Measurements from ENCODE around the gene CACFD1. TPM values are rescaled to one million over a fixed set of nuclear protein-coding genes. Genes with fewer than 3 reads are reported as not detected.

The CACFD1 gene
- total and polyA plus RNA-seq, 12 donors = 8.8 to 17.3 (median 10.8) TPM

- H3K27me3 ChIP-seq = no peaks in the 10 kb centered on the region
- intact Hi-C loops (cut with DNase I) = no loop called here
- H3K4me3 ChIP-seq = no peak overlapping the region
- ATAC-seq (no peak), DNase-seq (no peak)
- peaks cover 0 to 64% (median 0%) of the 10 kb centered on the region in 9 donors for H3K36me3 ChIP-seq
- WGBS, 2 donors = 88 to 89% methylated on average over 11 of the region's 11 CpGs
- TF ChIP-seq, protein P1, sequence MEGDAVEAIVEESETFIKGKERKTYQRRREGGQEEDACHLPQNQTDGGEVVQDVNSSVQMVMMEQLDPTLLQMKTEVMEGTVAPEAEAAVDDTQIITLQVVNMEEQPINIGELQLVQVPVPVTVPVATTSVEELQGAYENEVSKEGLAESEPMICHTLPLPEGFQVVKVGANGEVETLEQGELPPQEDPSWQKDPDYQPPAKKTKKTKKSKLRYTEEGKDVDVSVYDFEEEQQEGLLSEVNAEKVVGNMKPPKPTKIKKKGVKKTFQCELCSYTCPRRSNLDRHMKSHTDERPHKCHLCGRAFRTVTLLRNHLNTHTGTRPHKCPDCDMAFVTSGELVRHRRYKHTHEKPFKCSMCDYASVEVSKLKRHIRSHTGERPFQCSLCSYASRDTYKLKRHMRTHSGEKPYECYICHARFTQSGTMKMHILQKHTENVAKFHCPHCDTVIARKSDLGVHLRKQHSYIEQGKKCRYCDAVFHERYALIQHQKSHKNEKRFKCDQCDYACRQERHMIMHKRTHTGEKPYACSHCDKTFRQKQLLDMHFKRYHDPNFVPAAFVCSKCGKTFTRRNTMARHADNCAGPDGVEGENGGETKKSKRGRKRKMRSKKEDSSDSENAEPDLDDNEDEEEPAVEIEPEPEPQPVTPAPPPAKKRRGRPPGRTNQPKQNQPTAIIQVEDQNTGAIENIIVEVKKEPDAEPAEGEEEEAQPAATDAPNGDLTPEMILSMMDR (IDR thresholded peaks at IDR 0.05) = no peak
- H3K9me3 ChIP-seq = no peaks in the 10 kb centered on the region
- H3K4me1 ChIP-seq = peaks cover 0 to 45% (median 0%) of the 10 kb centered on the region in 9 donors
- no peak overlapping the region for H3K27ac ChIP-seq
Observed at GRCh38 chr9:133472277-133472645, 12.5 kb downstream of the CACFD1 start.

DNA sequence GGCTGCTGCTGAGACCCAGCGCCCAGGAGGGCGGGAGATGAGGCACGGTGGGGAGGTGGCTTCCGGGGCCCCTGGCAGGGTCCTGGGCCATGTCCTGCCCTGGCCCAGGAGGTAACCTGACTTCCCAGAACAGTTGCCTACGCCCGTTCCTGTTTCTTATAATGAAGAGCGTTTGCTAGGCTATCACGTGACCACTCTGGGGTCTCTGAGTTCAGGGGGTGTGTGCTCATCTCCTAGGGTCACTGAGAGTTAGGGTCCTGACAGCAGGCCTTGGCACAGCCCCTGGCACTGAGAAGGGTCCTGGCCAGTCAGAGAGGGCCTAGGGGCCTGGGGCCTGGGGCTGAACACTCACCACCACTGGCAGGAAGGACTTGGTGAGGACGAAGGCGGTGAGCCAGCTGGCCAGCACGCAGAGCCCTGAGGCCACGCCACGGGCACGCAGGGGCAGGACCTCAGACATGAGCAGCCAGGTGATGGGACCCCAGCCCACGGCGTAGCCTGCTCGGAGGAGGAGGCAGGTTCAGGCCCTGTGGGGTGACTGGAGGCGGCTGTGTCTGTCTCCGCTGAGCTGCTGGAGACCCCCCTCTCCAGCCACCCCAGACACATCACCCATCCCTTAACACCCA, 13.1 kb downstream of the CACFD1 start:
- peaks cover 0 to 64% (median 0%) of the 10 kb centered on the region in 9 donors for H3K36me3 ChIP-seq
- WGBS, 2 donors = 86 to 88% methylated on average over 19 of the region's 19 CpGs
- no peak for DNase-seq

DNA sequence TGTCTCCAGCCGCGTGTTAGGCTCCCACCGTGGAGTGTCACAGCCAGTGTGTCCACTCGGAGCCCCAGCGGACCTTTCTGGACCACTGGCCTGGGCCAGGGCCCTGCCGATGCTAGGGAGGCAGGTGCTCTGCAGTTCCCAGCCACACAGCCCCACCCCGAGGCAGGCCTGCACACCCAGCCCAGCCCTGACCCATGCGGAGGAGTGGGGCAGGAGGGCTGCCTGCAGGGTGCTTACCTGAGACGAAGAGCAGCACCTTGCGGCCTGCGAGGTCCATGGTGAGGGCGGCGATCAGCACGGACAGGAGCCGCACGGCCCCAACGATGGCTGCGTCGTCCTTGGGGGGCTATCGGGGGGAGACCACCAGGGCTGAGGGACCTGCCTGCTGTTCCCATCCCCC, 14.0 kb downstream of the CACFD1 start:
- Histone ChIP-seq H3K36me3 (peaks cover 0 to 58% (median 0%) of the 10 kb centered on the region in 9 donors), H3K27ac (no peak overlapping the region), H3K4me1 (peaks cover 4 to 59% (median 10%) of the 10 kb centered on the region in 9 donors), H3K27me3 (no peaks in the 10 kb centered on the region), H3K4me3 (no peak overlapping the region), H3K9me3 (no peaks in the 10 kb centered on the region)
- no peak for ATAC-seq
- TF ChIP-seq, protein P1 (IDR thresholded peaks at IDR 0.05) = no peak
- WGBS, 2 donors = 91 to 93% methylated on average over 20 of the region's 20 CpGs
- DNase-seq = no peak
- intact Hi-C loops (cut with DNase I) = no loop called here

More for the DNA sequence above, 13.1 kb downstream of the CACFD1 start:
- Histone ChIP-seq H3K9me3 (no peaks in the 10 kb centered on the region), H3K4me3 (no peak overlapping the region), H3K4me1 (peaks cover 0 to 51% (median under 1%) of the 10 kb centered on the region in 9 donors), H3K27me3 (no peaks in the 10 kb centered on the region), H3K27ac (no peak overlapping the region)
- ATAC-seq = no peak
- intact Hi-C loops (cut with DNase I) = no loop called here
- TF ChIP-seq, protein P1 (IDR thresholded peaks at IDR 0.05) = no peak

DNA sequence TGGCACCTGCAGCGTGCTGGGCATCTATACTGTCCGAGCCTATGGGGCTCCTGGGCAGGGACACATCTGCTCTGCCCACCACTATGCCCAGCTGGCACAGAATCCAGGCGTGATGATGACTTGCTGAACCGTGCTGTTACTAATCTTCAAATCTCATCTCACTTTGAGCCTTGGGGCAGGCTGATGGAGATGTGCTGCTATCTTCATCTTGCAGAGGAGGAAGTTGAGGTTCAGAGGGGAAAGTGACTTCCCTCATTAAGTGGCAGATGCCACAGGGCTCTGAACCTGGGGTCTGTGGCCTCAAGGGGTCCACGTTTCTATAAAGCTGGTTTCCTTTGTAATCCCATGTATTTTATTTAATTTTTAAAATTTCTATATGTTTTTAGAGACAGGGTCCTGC, 14.4 kb downstream of the CACFD1 start:
- H3K36me3 ChIP-seq = peaks cover 0 to 58% (median 0%) of the 10 kb centered on the region in 9 donors

More for the DNA sequence above, 14.4 kb downstream of the CACFD1 start:
- Histone ChIP-seq H3K4me3 (no peak overlapping the region), H3K9me3 (no peaks in the 10 kb centered on the region), H3K27me3 (peaks cover 0 to 3% (median 0%) of the 10 kb centered on the region in 7 donors), H3K4me1 (peaks cover 4 to 64% (median 12%) of the 10 kb centered on the region in 9 donors), H3K27ac (no peak overlapping the region)
- TF ChIP-seq, protein P1 (IDR thresholded peaks at IDR 0.05) = no peak
- intact Hi-C loops (cut with DNase I) = no loop called here
- ATAC-seq (no peak), DNase-seq (no peak)
- WGBS, 2 donors = 83 to 89% methylated on average over 5 of the region's 5 CpGs

Measured in heart right ventricle (tissue), 16 donors.